ENCODE data around the gene PLXDC2.
"Not testable (repeated sequence)": the region's sequence is repeated elsewhere in the genome, so short reads cannot be mapped to it uniquely, and the experiment has no call there.

The PLXDC2 gene

DNA sequence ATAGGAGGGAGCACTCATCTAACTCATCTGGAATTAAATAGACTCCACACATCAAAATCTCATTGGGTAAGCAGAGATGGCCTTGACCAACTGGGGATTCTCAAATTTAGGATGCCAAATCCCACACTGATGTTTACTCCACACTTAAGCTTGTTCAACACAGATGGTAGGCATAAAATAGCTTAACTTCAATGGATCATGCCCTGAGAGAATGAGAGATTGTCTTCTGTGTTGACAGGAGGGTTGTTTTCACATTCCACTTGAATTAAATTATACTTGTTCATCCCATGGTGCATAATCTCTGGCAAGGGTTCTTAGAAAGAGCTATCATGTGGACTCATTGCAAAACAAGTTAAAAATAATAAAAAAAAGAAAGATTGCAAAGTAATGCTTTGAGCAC, 391.4 kb downstream of the PLXDC2 start:
- H3K9me3 ChIP-seq (ENCODE audit: low read length): no peaks in the 10 kb centered on the region
- H3K4me2 ChIP-seq (ENCODE audit: low read length): no peak overlapping the region
- H4K20me1 ChIP-seq (ENCODE audit: insufficient read depth, low read length): no peaks in the 10 kb centered on the region; the same call in 1 of the 2 replicates
- no peak overlapping the region for H2AFZ ChIP-seq (ENCODE audit: low read length)
- H3K4me1 ChIP-seq (ENCODE audit: insufficient read depth, low read length, severe bottlenecking): no peaks in the 10 kb centered on the region
- H3K36me3 ChIP-seq (ENCODE audit: insufficient read depth, low read length): no peaks in the 10 kb centered on the region
- no peak overlapping the region for H3K4me3 ChIP-seq (ENCODE audit: low read depth, low read length, poor library complexity, severe bottlenecking)
- no peaks in the 10 kb centered on the region for H3K79me2 ChIP-seq (ENCODE audit: insufficient read depth, low read length)
- H3K27me3 ChIP-seq (ENCODE audit: insufficient read depth, low read length): no peaks in the 10 kb centered on the region
- no peak overlapping the region for H3K27ac ChIP-seq (ENCODE audit: low read depth, low read length, poor library complexity, severe bottlenecking)
- H3K9me2 ChIP-seq (ENCODE audit: low read depth, low read length): no peaks in the 10 kb centered on the region
- H3F3A ChIP-seq (ENCODE audit: insufficient read depth, low read length): no peaks in the 10 kb centered on the region
- no peak for TF ChIP-seq EZH2 (IDR thresholded peaks at IDR 0.05; ENCODE audit: borderline replicate concordance, low read length)
- TF ChIP-seq, protein P1, sequence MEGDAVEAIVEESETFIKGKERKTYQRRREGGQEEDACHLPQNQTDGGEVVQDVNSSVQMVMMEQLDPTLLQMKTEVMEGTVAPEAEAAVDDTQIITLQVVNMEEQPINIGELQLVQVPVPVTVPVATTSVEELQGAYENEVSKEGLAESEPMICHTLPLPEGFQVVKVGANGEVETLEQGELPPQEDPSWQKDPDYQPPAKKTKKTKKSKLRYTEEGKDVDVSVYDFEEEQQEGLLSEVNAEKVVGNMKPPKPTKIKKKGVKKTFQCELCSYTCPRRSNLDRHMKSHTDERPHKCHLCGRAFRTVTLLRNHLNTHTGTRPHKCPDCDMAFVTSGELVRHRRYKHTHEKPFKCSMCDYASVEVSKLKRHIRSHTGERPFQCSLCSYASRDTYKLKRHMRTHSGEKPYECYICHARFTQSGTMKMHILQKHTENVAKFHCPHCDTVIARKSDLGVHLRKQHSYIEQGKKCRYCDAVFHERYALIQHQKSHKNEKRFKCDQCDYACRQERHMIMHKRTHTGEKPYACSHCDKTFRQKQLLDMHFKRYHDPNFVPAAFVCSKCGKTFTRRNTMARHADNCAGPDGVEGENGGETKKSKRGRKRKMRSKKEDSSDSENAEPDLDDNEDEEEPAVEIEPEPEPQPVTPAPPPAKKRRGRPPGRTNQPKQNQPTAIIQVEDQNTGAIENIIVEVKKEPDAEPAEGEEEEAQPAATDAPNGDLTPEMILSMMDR (IDR thresholded peaks at IDR 0.05; ENCODE audit: low read length): no peak
- H3K9ac ChIP-seq (ENCODE audit: low read length): no peak overlapping the region

DNA sequence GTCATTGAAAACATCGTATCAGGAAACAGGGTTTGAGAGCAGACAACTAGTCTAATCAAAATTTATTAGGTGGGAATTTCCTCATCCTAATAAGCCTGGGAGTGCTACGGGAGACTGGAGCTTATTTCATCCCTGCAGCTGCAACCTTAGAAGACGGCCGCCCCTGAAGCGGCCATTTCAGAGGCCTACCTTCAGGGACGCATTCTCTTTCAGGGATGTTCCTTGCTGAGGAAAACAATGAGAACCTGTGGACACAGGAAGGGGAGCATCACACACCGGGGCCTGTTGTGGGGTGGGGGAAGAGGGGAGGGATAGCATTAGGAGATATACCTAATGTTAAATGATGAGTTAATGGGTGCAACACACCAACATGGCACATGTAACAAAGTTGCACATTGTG, 392.9 kb downstream of the PLXDC2 start:
- not testable (repeated sequence) for H3K9me3 ChIP-seq (ENCODE audit: low read length); H4K20me1 ChIP-seq (ENCODE audit: insufficient read depth, low read length); H3K9ac ChIP-seq (ENCODE audit: low read length); H3K9me2 ChIP-seq (ENCODE audit: low read depth, low read length); H3K4me2 ChIP-seq (ENCODE audit: low read length); H2AFZ ChIP-seq (ENCODE audit: low read length); H3K27ac ChIP-seq (ENCODE audit: low read depth, low read length, poor library complexity, severe bottlenecking); H3K4me1 ChIP-seq (ENCODE audit: insufficient read depth, low read length, severe bottlenecking); H3K27me3 ChIP-seq (ENCODE audit: insufficient read depth, low read length); H3F3A ChIP-seq (ENCODE audit: insufficient read depth, low read length); H3K36me3 ChIP-seq (ENCODE audit: insufficient read depth, low read length); H3K4me3 ChIP-seq (ENCODE audit: low read depth, low read length, poor library complexity, severe bottlenecking); H3K79me2 ChIP-seq (ENCODE audit: insufficient read depth, low read length)

DNA sequence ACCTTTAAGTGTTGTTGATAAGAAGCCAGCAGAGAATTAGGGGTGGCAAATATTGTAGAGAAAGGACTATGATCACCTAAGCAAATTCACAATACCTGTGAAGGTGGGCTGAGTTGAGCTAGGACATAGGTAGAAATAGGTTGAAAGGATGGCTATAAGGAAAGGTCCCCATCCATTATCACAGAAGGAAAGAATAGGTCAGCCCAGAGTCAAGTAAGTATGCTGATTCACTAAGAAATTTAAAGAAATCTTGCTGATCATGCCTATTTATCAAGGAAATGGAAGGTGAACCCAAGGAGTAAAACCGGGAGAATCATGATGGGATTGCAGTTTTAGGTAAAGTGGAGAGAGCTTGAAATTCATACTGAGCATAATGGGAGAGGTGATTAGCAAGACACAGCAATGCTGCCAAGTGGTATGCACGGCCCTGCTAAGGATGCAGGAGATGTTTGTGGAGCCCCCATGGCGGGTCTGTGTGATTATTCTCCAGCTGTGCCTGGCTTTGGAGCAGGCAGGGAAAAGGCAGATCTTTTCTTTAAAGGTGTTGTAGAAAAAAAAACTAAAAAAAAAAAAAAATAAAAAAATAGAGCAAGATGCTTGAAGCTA, 399.4 kb downstream of the PLXDC2 start:
- Histone ChIP-seq H3K4me3 (ENCODE audit: low read depth, low read length, poor library complexity, severe bottlenecking) (no peak overlapping the region), H3K36me3 (ENCODE audit: insufficient read depth, low read length) (no peaks in the 10 kb centered on the region), H2AFZ (ENCODE audit: low read length) (no peak overlapping the region), H4K20me1 (ENCODE audit: insufficient read depth, low read length) (no peaks in the 10 kb centered on the region), H3F3A (ENCODE audit: insufficient read depth, low read length) (no peaks in the 10 kb centered on the region), H3K4me2 (ENCODE audit: low read length) (no peak overlapping the region), H3K27me3 (ENCODE audit: insufficient read depth, low read length) (no peaks in the 10 kb centered on the region), H3K27ac (ENCODE audit: low read depth, low read length, poor library complexity, severe bottlenecking) (no peak overlapping the region), H3K9ac (ENCODE audit: low read length) (no peak overlapping the region), H3K4me1 (ENCODE audit: insufficient read depth, low read length, severe bottlenecking) (no peaks in the 10 kb centered on the region), H3K79me2 (ENCODE audit: insufficient read depth, low read length) (no peaks in the 10 kb centered on the region), H3K9me2 (ENCODE audit: low read depth, low read length) (no peaks in the 10 kb centered on the region), H3K9me3 (ENCODE audit: low read length) (no peaks in the 10 kb centered on the region)
- TF ChIP-seq, protein P1 (IDR thresholded peaks at IDR 0.05; ENCODE audit: low read length): no peak
- no peak for TF ChIP-seq EZH2 (IDR thresholded peaks at IDR 0.05; ENCODE audit: borderline replicate concordance, low read length)

DNA sequence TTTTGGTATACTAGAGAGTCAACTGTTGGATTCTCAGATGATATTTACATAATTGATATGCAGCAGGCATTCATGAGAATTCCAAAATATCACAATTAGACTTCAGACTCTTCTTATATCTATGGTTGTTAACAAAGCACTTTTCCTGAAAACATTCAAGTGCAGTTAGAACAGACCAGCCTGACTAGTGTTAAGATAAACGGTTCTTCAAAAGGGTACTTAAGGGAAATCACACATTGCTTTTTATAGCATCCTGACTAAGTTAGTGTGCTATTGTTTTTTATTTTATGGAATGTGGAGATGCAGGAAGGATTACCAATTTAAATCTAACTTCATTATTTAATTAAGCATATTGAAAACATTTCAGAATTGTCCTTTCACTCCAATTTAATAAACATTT, 405.1 kb downstream of the PLXDC2 start:
- no peak for TF ChIP-seq EZH2 (IDR thresholded peaks at IDR 0.05; ENCODE audit: borderline replicate concordance, low read length)
- TF ChIP-seq, protein P1 (IDR thresholded peaks at IDR 0.05; ENCODE audit: low read length): no peak
- no peaks in the 10 kb centered on the region for H3F3A ChIP-seq (ENCODE audit: insufficient read depth, low read length)
- H3K79me2 ChIP-seq (ENCODE audit: insufficient read depth, low read length): no peaks in the 10 kb centered on the region
- no peak overlapping the region for H3K4me2 ChIP-seq (ENCODE audit: low read length)
- H3K4me1 ChIP-seq (ENCODE audit: insufficient read depth, low read length, severe bottlenecking): no peaks in the 10 kb centered on the region
- no peak overlapping the region for H2AFZ ChIP-seq (ENCODE audit: low read length)
- H4K20me1 ChIP-seq (ENCODE audit: insufficient read depth, low read length): no peaks in the 10 kb centered on the region
- no peaks in the 10 kb centered on the region for H3K27me3 ChIP-seq (ENCODE audit: insufficient read depth, low read length)
- no peak overlapping the region for H3K9ac ChIP-seq (ENCODE audit: low read length)
- no peaks in the 10 kb centered on the region for H3K9me2 ChIP-seq (ENCODE audit: low read depth, low read length)
- H3K36me3 ChIP-seq (ENCODE audit: insufficient read depth, low read length): no peaks in the 10 kb centered on the region
- no peak overlapping the region for H3K4me3 ChIP-seq (ENCODE audit: low read depth, low read length, poor library complexity, severe bottlenecking)
- no peak overlapping the region for H3K27ac ChIP-seq (ENCODE audit: low read depth, low read length, poor library complexity, severe bottlenecking)
- no peaks in the 10 kb centered on the region for H3K9me3 ChIP-seq (ENCODE audit: low read length)
